ENCODE measurements around the gene ANKS1B.

GRCh38 chr12:99017971-99018370 is 966.8 kb downstream of the ANKS1B start:
- TF ChIP-seq CTCF (conservative IDR thresholded peaks at IDR 0.05; ENCODE audit: low read length): no peak
- no peak for TF ChIP-seq EZH2phosphoT487 (IDR thresholded peaks at IDR 0.05; ENCODE audit: borderline replicate concordance)
